IMR-90 (cell line): Measurements from ENCODE around the gene HNRNPL. TPM values are rescaled to one million over a fixed set of nuclear protein-coding genes. Genes with fewer than 3 reads are reported as not detected.

Experiments
- ATAC-seq: fragments of 200-7000 bp; cut with Tn5 transposase; 2 replicates; pipeline ENCODE4 v1.9.1; 2020; ENCODE audit warnings: low read depth, mild to moderate bottlenecking, moderate library complexity
- BruUV-seq: library from RNA; stranded (reverse); fragments of 400-500 nt; replicated peaks from 2 replicates; lab custom pipeline; 2021; lab: Mats Ljungman, UMichigan
- CTCF ChIA-PET: fragments of 300-600 bp; formaldehyde crosslinking; extraction: SDS; loops from one replicate; lab custom pipeline; 2021; ENCODE audit warnings: antibody characterized with exemption; lab: Yijun Ruan, JAX
- POLR2A ChIA-PET: fragments of 300-600 bp; sonication (Branson Sonifier 250); formaldehyde crosslinking; loops from one replicate; lab custom pipeline; 2022; ENCODE audit warnings: antibody characterized with exemption; ENCODE audit not compliant: unreplicated experiment; lab: Charles Lee
- DNase-seq: peaks from one replicate; pipeline ENCODE4 v3.0.0; 2013
- H2AFZ ChIP-seq: replicated peaks from 2 replicates; pipeline ENCODE3; 2013; ENCODE audit warnings: low read length, mild to moderate bottlenecking; ENCODE audit not compliant: poor library complexity
- H2AK5ac ChIP-seq: 2 replicates; pipeline ENCODE4 v1.6.1; 2013; ENCODE audit warnings: low read depth, low read length, inconsistent platforms
- H2AK9ac ChIP-seq: replicated peaks from 2 replicates; pipeline ENCODE3; 2013; ENCODE audit warnings: mild to moderate bottlenecking, low read depth, low read length, moderate library complexity; ENCODE audit not compliant: poor library complexity
- H2BK120ac ChIP-seq: 2 replicates; pipeline ENCODE4 v1.6.1; 2013; ENCODE audit warnings: low read depth, low read length, inconsistent platforms
- H2BK15ac ChIP-seq: 3 replicates; pipeline ENCODE4 v1.6.1; 2013; ENCODE audit warnings: low read depth, low read length, inconsistent platforms
- H2BK20ac ChIP-seq: 2 replicates; pipeline ENCODE4 v1.6.1; 2013; ENCODE audit warnings: low read depth, mild to moderate bottlenecking, inconsistent platforms, low read length, moderate library complexity
- H2BK5ac ChIP-seq: 2 replicates; pipeline ENCODE4 v1.6.1; 2013; ENCODE audit warnings: mild to moderate bottlenecking, low read depth, low read length, inconsistent platforms; ENCODE audit not compliant: poor library complexity, severe bottlenecking
- H3K14ac ChIP-seq: replicated peaks from 2 replicates; pipeline ENCODE4 v1.6.1; 2013; ENCODE audit warnings: low read depth, low read length, inconsistent platforms
- H3K18ac ChIP-seq: 2 replicates; pipeline ENCODE4 v1.6.1; 2013; ENCODE audit warnings: low read depth, low read length, control low read depth
- H3K23ac ChIP-seq: 2 replicates; pipeline ENCODE4 v1.6.1; 2013; ENCODE audit warnings: low read depth, low read length, inconsistent platforms
- H3K27ac ChIP-seq: 2 replicates; pipeline ENCODE4 v1.5.1; 2013; ENCODE audit warnings: mild to moderate bottlenecking, control low read depth, low read length; ENCODE audit not compliant: insufficient read depth
- H3K27me3 ChIP-seq: 2 replicates; pipeline ENCODE4 v1.6.1; 2013; ENCODE audit warnings: low read length; ENCODE audit not compliant: control insufficient read depth, insufficient read depth
- H3K36me3 ChIP-seq: 2 replicates; pipeline ENCODE4 v1.6.1; 2013; ENCODE audit warnings: low read length, mixed read lengths; ENCODE audit not compliant: control insufficient read depth, insufficient read depth
- H3K4ac ChIP-seq: 2 replicates; pipeline ENCODE4 v1.6.1; 2013; ENCODE audit warnings: low read depth, low read length, inconsistent platforms
- H3K4me1 ChIP-seq: 2 replicates; pipeline ENCODE4 v1.6.1; 2013; ENCODE audit warnings: low read length, mixed read lengths; ENCODE audit not compliant: control insufficient read depth, insufficient read depth
- H3K4me2 ChIP-seq: 2 replicates; pipeline ENCODE4 v1.6.1; 2013; ENCODE audit warnings: low read depth, mild to moderate bottlenecking, control low read depth, low read length, moderate library complexity
- H3K4me3 ChIP-seq: 2 replicates; pipeline ENCODE4 v1.5.1; 2013; ENCODE audit warnings: low read depth, mild to moderate bottlenecking, control low read depth, low read length, moderate library complexity; ENCODE audit not compliant: insufficient read depth
- H3K56ac ChIP-seq: 2 replicates; pipeline ENCODE4 v1.6.1; 2013; ENCODE audit warnings: low read length, inconsistent platforms; ENCODE audit not compliant: insufficient read depth; ENCODE audit errors: extremely low read depth
- H3K79me1 ChIP-seq, 2 experiments: 2 replicates each; pipeline ENCODE4 v1.6.1; 2013; ENCODE audit warnings: low read length in 2 of 2, inconsistent platforms in 1 of 2, low read depth in 1 of 2
- H3K9ac ChIP-seq: 2 replicates; pipeline ENCODE4 v1.6.1; 2013; ENCODE audit warnings: low read depth, low read length, control low read depth
- H3K9me1 ChIP-seq: 2 replicates; pipeline ENCODE4 v1.6.1; 2013; ENCODE audit warnings: low read length, inconsistent platforms; ENCODE audit not compliant: insufficient read depth
- H3K9me3 ChIP-seq: 2 replicates; pipeline ENCODE4 v1.6.1; 2013; ENCODE audit warnings: low read length; ENCODE audit not compliant: control insufficient read depth, insufficient read depth
- H4K20me1 ChIP-seq: 2 replicates; pipeline ENCODE4 v1.6.1; 2013; ENCODE audit warnings: low read length, inconsistent platforms; ENCODE audit not compliant: insufficient read depth
- H4K5ac ChIP-seq: 2 replicates; pipeline ENCODE4 v1.6.1; 2013; ENCODE audit warnings: mild to moderate bottlenecking, low read depth, low read length, control low read depth
- H4K8ac ChIP-seq, 2 experiments: 2 replicates each; pipeline ENCODE4 v1.6.1; 2013; ENCODE audit warnings: low read depth in 2 of 2, low read length in 2 of 2, control low read depth in 1 of 2, inconsistent platforms in 1 of 2
- H4K91ac ChIP-seq: 2 replicates; pipeline ENCODE4 v1.6.1; 2013; ENCODE audit warnings: low read depth, low read length, inconsistent platforms; ENCODE audit not compliant: insufficient read depth
- BHLHE40 ChIP-seq: fragments of 150-350 bp; IDR thresholded peaks from 2 replicates; pipeline ENCODE4 v1.6.1; 2016; ENCODE audit warnings: mild to moderate bottlenecking, low read depth, low read length
- CHD1 ChIP-seq: IDR thresholded peaks from 2 replicates; pipeline ENCODE4 v1.6.1; 2012; ENCODE audit warnings: low read depth, low read length, improper control_type of control experiment
- MXI1 ChIP-seq: IDR thresholded peaks from 2 replicates; pipeline ENCODE4 v1.6.1; 2012; ENCODE audit warnings: low read depth, mild to moderate bottlenecking, low read length, moderate library complexity, borderline replicate concordance
- NFE2L2 ChIP-seq: fragments of 150-350 bp; IDR thresholded peaks from 2 replicates; pipeline ENCODE4 v1.6.1; 2016; ENCODE audit warnings: low read depth, mild to moderate bottlenecking, low read length
- POLR2A ChIP-seq: IDR thresholded peaks from 2 replicates; pipeline ENCODE4 v1.6.1; 2012; ENCODE audit warnings: mild to moderate bottlenecking, low read depth, low read length
- RAD21 ChIP-seq: IDR thresholded peaks from 2 replicates; pipeline ENCODE4 v1.6.1; 2012; ENCODE audit warnings: low read length, improper control_type of control experiment
- RCOR1 ChIP-seq: IDR thresholded peaks from 2 replicates; pipeline ENCODE4 v1.6.1; 2012; ENCODE audit warnings: mild to moderate bottlenecking, low read length, improper control_type of control experiment; ENCODE audit not compliant: insufficient replicate concordance
- RFX5 ChIP-seq: IDR thresholded peaks from 2 replicates; pipeline ENCODE4 v1.8.0; 2012; ENCODE audit warnings: low read depth, mild to moderate bottlenecking, low read length, moderate library complexity
- SMC3 ChIP-seq: fragments of 150-350 bp; IDR thresholded peaks from 2 replicates; pipeline ENCODE4 v1.6.1; 2016; ENCODE audit warnings: low read depth, mild to moderate bottlenecking, antibody characterized with exemption, low read length, moderate library complexity
- WGBS, 2 experiments: methylation state at CpG; one replicate each; pipeline versions ENCODE4 v1.1.5 to v1.1.7; 2013; ENCODE audit warnings: missing lambda C conversion rate in 2 of 2; ENCODE audit not compliant: insufficient read length in 1 of 2; ENCODE audit errors: extremely low coverage in 2 of 2; 5-methylcytosine and 5-hydroxymethylcytosine counted together
- dilution Hi-C: fragments of 300-500 bp; cut with HindIII; formaldehyde crosslinking; loops from one replicate; pipeline ENCODE4 v1.14.3; 2018; ENCODE audit warnings: low sequenced_read_pairs; ENCODE audit not compliant: unreplicated experiment
- in situ Hi-C: fragments of 300-500 bp; cut with MboI; formaldehyde crosslinking; loops from 3 replicates; pipeline ENCODE4 v1.14.3; 2019; ENCODE audit warnings: low sequenced_read_pairs, inconsistent platforms, mixed read lengths
- intact Hi-C: fragments of 100-400 bp; cut with micrococcal nuclease; formaldehyde crosslinking; loops from 2 replicates; pipeline ENCODE4 v1.10.0; 2022
- polyA plus RNA-seq, 3 experiments: library from polyadenylated mRNA; depleted of rRNA; stranded (reverse); fragments of >200 nt; gene quantifications; 2 replicates each; pipeline ENCODE4 v1.2.3, GENCODE V29; 2012; ENCODE audit warnings: low replicate concordance in 1 of 3
- total RNA-seq: library from RNA; depleted of rRNA; stranded (reverse); fragments of >200 nt; gene quantifications from 2 replicates; pipeline ENCODE4 v1.2.3, GENCODE V29; 2012
- TF ChIP-seq, protein P1 (sequence below): conservative IDR thresholded peaks from 2 replicates; pipeline ENCODE4 v1.5.1; 2012; ENCODE audit warnings: mild to moderate bottlenecking, low read depth, low read length, improper control_type of control experiment
- TF ChIP-seq, protein P2 (sequence below): fragments of 150-350 bp; IDR thresholded peaks from 2 replicates; pipeline ENCODE4 v1.6.1; 2016; ENCODE audit warnings: low read depth, mild to moderate bottlenecking, low read length, moderate library complexity, borderline replicate concordance
- TF ChIP-seq, protein P3 (sequence below): fragments of 150-350 bp; IDR thresholded peaks from 2 replicates; pipeline ENCODE4 v1.6.1; 2017; ENCODE audit warnings: mild to moderate bottlenecking, antibody characterized with exemption, low read length, low read depth

The HNRNPL gene
- total and polyA plus RNA-seq, 2 of the 4 experiments (the other 2 are of a cell fraction), result 277 to 429 TPM

DNA sequence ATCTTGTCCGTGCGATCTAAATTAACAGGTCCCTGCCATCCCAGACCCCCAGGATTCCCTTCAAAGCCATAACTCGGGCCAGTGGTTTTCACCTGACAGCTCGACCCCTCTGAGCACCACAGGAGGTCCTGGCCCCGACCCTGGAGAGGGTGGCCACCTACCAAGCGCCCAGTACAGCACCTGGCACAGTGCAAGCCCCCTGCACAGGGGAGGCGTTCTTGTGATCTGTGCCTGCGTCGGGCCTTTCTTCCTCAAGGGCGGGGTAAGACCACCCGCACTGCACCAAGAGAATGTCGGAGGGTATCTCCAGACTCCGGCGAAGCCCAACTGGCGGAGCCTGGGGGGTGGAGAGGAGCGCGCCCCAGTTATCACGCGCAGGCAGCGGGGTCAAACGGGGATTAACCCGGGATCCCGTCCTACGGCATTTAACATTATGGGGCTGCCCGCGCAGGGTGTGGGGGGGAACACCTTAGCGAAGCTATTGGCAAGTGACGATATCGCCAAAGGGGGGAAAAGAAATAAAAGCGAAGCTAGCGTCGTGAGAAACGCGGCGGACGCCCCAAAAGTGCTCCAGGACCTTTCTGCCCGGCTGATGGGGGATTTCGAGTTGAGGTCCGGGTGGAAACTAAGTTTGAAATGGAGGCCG is 1.3 kb upstream of the HNRNPL start:
- Histone ChIP-seq H3K9me3 (no peaks in the 10 kb centered on the region), H4K20me1 (peaks cover 30% of the 10 kb centered on the region), H3K79me1 (peaks cover 7 to 47% of the 10 kb centered on the region in 2 experiments; a peak in 3 of 4 replicates), H2BK20ac (no peak overlapping the region), H3K56ac (peak overlapping the region; percentile 74), H2AK9ac (peak overlapping the region; percentile 96), H2BK15ac (peak overlapping the region; percentile 3; the same call in 1 of the 3 replicates), H3K18ac (peak overlapping the region; percentile 58; the same call in 1 of the 2 replicates), H2BK120ac (peak overlapping the region; percentile 77), H3K36me3 (peaks cover 14% of the 10 kb centered on the region), H3K9me1 (peaks cover 9% of the 10 kb centered on the region), H2AFZ (peak overlapping the region; percentile 94), H2BK5ac (peak overlapping the region; percentile 85), H3K27ac (peak overlapping the region; percentile 71), H3K9ac (peak overlapping the region; percentile 71), H4K91ac (peak overlapping the region; percentile 88), H3K27me3 (no peaks in the 10 kb centered on the region), H4K8ac (peak overlapping the region; percentile 51 to 94), H3K4me1 (peaks cover 15% of the 10 kb centered on the region), H4K5ac (peak overlapping the region; percentile 52), H2AK5ac (peak overlapping the region; percentile 99), H3K4ac (peak overlapping the region; percentile 84), H3K4me3 (peak overlapping the region; percentile 49), H3K4me2 (peak overlapping the region; percentile 86), H3K23ac (peak overlapping the region; percentile 84), H3K14ac (peak overlapping the region; percentile 77)
- WGBS, 2 experiments, result 3% methylated on average over 18 of the region's 40 CpGs; no CpG with 5 or more reads in 1 of the 2 experiments
- ATAC-seq, result no peak
- no peak for DNase-seq
- ChIA-PET CTCF (interaction anchor here (0.6 kb wide), 1 partner anchor 18 kb away, joined by 3 read pairs; no protein-coding TSS in a partner anchor), POLR2A (no interaction called here)
- no TSS peak for BruUV-seq
- intact Hi-C loops (loop anchor here (1.0 kb wide), 2 partner anchors 48 to 79 kb away; partner anchors contain the start of genes MRPS12, NFKBIB, SARS2 and SIRT2), in situ Hi-C loops (no loop called here), dilution Hi-C loops (no loop called here)
- TF ChIP-seq, protein P1, sequence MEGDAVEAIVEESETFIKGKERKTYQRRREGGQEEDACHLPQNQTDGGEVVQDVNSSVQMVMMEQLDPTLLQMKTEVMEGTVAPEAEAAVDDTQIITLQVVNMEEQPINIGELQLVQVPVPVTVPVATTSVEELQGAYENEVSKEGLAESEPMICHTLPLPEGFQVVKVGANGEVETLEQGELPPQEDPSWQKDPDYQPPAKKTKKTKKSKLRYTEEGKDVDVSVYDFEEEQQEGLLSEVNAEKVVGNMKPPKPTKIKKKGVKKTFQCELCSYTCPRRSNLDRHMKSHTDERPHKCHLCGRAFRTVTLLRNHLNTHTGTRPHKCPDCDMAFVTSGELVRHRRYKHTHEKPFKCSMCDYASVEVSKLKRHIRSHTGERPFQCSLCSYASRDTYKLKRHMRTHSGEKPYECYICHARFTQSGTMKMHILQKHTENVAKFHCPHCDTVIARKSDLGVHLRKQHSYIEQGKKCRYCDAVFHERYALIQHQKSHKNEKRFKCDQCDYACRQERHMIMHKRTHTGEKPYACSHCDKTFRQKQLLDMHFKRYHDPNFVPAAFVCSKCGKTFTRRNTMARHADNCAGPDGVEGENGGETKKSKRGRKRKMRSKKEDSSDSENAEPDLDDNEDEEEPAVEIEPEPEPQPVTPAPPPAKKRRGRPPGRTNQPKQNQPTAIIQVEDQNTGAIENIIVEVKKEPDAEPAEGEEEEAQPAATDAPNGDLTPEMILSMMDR, result no peak
- TF ChIP-seq, protein P2, sequence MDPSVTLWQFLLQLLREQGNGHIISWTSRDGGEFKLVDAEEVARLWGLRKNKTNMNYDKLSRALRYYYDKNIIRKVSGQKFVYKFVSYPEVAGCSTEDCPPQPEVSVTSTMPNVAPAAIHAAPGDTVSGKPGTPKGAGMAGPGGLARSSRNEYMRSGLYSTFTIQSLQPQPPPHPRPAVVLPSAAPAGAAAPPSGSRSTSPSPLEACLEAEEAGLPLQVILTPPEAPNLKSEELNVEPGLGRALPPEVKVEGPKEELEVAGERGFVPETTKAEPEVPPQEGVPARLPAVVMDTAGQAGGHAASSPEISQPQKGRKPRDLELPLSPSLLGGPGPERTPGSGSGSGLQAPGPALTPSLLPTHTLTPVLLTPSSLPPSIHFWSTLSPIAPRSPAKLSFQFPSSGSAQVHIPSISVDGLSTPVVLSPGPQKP, result no peak
- TF ChIP-seq RAD21, result no peak
- TF ChIP-seq NFE2L2, result no peak
- TF ChIP-seq, protein P3, sequence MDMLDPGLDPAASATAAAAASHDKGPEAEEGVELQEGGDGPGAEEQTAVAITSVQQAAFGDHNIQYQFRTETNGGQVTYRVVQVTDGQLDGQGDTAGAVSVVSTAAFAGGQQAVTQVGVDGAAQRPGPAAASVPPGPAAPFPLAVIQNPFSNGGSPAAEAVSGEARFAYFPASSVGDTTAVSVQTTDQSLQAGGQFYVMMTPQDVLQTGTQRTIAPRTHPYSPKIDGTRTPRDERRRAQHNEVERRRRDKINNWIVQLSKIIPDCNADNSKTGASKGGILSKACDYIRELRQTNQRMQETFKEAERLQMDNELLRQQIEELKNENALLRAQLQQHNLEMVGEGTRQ, result no peak
- TF ChIP-seq CHD1, result no peak
- no peak for TF ChIP-seq SMC3
- TF ChIP-seq RFX5, result no peak
- no peak for TF ChIP-seq RCOR1
- TF ChIP-seq POLR2A, result no peak
- no peak for TF ChIP-seq MXI1
- TF ChIP-seq BHLHE40, result no peak
